ENCODE data around the gene TAOK3. TPM values are rescaled to one million over a fixed set of nuclear protein-coding genes. Genes with fewer than 3 reads are reported as not detected.
A peak's percentile ranks its signal among the peaks of the same experiment; 100 is the strongest.

TAOK3 gene
- total RNA-seq, 6 experiments from 2014 or later, result 26.0 to 30.7 (median 28.0) TPM

- Mint-ChIP-seq H3K27me3 (ENCODE audit: insufficient read depth) (peaks cover 1% of the 10 kb centered on the region; the same call in 1 of the 2 replicates), H3K4me3 (no peak overlapping the region), H3K36me3 (ENCODE audit: low read depth) (peaks cover 19% of the 10 kb centered on the region), H3K27ac (no peak overlapping the region), H3K9me3 (no peaks in the 10 kb centered on the region), H3K4me1 (ENCODE audit: low read depth) (peaks cover 25% of the 10 kb centered on the region)
- no peak for DNase-seq
- TF ChIP-seq CTCF (IDR thresholded peaks at IDR 0.05), result no peak
Observed at GRCh38 chr12:118193477-118193876, 179.2 kb downstream of the TAOK3 start.

GRCh38 chr12:118190266-118190665 is 182.4 kb downstream of the TAOK3 start:
- no peaks in the 10 kb centered on the region for H3K9me3 Mint-ChIP-seq
- peak overlapping the region; percentile 96 for H3K27ac Mint-ChIP-seq
- peak overlapping the region; percentile 91 for H3K4me3 Mint-ChIP-seq
- TF ChIP-seq CTCF (IDR thresholded peaks at IDR 0.05), result no peak
- H3K36me3 Mint-ChIP-seq (ENCODE audit: low read depth), result peaks cover 6% of the 10 kb centered on the region
- DNase-seq, result peak; percentile 15
- H3K27me3 Mint-ChIP-seq (ENCODE audit: insufficient read depth), result peaks cover 1% of the 10 kb centered on the region; the same call in 1 of the 2 replicates
- H3K4me1 Mint-ChIP-seq (ENCODE audit: low read depth), result peaks cover 56% of the 10 kb centered on the region

DNA sequence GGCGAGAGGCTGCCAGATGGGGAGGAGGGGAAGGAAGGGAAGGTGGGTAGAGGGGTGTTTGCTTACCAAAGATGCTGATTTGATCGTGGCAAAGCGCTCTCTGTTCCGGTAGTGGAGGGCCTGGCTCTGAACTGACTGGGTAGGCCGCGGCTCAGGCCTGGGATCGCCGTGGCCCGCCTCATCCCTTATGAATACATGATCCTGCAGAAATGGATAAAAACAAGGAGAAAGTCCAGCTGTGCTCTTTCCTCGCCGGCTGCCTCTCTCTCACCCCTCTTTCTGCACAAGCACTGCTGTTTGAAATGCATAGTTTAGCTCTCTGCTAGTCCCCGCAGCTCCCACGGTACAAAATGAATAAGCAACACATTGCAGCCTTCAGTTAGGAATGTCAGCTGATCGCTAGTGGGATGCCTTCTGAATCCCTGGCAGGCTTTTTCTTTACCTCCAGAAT is 182.9 kb downstream of the TAOK3 start:
- Mint-ChIP-seq H3K4me3 (peak overlapping the region; percentile 91), H3K4me1 (ENCODE audit: low read depth) (peaks cover 57% of the 10 kb centered on the region), H3K36me3 (ENCODE audit: low read depth) (peaks cover 6% of the 10 kb centered on the region), H3K27me3 (ENCODE audit: insufficient read depth) (peaks cover 1% of the 10 kb centered on the region; the same call in 1 of the 2 replicates), H3K27ac (peak overlapping the region; percentile 96), H3K9me3 (no peaks in the 10 kb centered on the region)
- TF ChIP-seq CTCF (IDR thresholded peaks at IDR 0.05), result no peak
- peak; percentile 55 for DNase-seq

DNA sequence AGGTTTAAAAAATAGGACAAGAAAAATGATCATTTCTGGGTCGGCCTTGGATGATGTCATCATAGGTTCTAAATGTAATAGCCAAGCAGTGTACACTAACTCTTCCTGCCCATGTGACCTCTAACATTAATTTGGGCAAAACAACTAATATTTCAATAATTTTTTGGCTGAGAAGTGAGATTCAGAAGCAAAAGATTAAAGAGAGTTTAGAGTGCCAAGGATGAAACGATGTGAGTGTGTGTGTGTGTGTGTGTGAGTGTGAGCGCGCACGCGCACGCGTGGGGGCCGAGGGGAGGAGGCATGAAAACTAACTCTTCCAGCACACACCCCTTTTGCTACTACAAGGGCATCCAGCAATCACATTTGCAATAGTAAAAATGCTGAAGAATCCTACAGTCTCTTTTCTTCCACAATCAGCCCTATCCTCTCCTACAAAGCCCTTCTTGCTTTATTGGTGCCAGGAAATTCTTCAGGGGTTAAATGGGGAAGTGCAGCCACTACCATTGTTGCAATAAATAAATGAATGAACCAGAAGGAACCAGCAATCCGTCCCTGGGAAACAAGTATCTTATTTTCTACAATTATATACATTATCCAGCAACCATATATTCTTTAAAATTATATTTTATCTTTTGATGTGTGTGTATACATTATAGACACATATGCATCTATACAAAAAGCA is 183.9 kb downstream of the TAOK3 start:
- peaks cover 57% of the 10 kb centered on the region for H3K4me1 Mint-ChIP-seq (ENCODE audit: low read depth)
- peaks cover 6% of the 10 kb centered on the region for H3K36me3 Mint-ChIP-seq (ENCODE audit: low read depth)
- peak overlapping the region; percentile 91 for H3K4me3 Mint-ChIP-seq
- peak; percentile 32 for DNase-seq
- peak overlapping the region; percentile 96 for H3K27ac Mint-ChIP-seq
- TF ChIP-seq CTCF (IDR thresholded peaks at IDR 0.05), result no peak
- peaks cover 1% of the 10 kb centered on the region; the same call in 1 of the 2 replicates for H3K27me3 Mint-ChIP-seq (ENCODE audit: insufficient read depth)
- H3K9me3 Mint-ChIP-seq, result no peaks in the 10 kb centered on the region

DNA sequence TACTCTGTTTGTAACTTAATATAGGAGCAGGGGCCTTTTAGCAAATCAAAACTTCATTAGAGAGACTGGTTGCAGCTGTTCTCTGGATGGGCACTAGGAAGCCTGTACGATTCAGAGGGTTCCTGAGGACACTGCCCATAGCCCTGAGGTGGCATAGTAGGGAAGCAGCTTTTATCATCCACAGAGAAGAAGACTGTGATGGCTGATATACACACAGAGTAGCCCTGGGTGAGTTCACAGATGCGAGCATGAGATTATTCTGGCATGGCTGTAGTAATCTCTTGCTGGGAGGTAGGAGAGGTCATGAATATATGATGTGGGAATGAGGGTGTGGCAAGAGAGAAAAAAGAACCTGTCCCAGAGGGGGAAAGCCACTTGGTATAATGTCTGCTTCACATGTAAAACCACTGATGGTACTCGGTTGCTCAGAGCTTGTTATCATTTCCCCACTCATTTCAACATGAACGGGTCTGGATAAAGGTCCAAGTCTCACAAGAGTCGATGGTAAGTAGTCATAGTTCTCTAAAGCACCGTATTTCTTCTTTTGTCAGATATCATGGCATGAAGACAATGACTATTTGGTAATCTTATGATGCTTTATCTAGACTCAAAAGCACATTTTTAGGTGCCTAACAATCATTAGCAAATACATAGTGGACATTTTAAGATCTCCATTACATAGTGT is 184.8 kb downstream of the TAOK3 start:
- DNase-seq, result peak; percentile 20
- no peak for TF ChIP-seq CTCF (IDR thresholded peaks at IDR 0.05)
- H3K36me3 Mint-ChIP-seq (ENCODE audit: low read depth), result peaks cover 6% of the 10 kb centered on the region
- H3K27ac Mint-ChIP-seq, result peak overlapping the region; percentile 81
- peak overlapping the region; percentile 91 for H3K4me3 Mint-ChIP-seq
- H3K27me3 Mint-ChIP-seq (ENCODE audit: insufficient read depth), result peaks cover 1% of the 10 kb centered on the region; the same call in 1 of the 2 replicates
- no peaks in the 10 kb centered on the region for H3K9me3 Mint-ChIP-seq
- H3K4me1 Mint-ChIP-seq (ENCODE audit: low read depth), result peaks cover 61% of the 10 kb centered on the region
